Esophagus squamous epithelium (tissue), 4 donors: ENCODE results near the gene GAK.

Experiments used
- POLR2A ChIP-seq, 4 donors: fragments of 450-650 bp; IDR thresholded peaks; one replicate each; pipeline ENCODE4 v1.6.1; 2017; ENCODE audit warnings: antibody characterized with exemption in 4 of 4, mild to moderate bottlenecking in 4 of 4, moderate library complexity in 3 of 4
- TF ChIP-seq, protein P1 (sequence below), 6 experiments: fragments of 450-650 bp in 4 of 6; fragments of 200-600 bp in 2 of 6; sonication (generic) in 2 of 6; IDR thresholded peaks; one replicate each; pipeline ENCODE4 v1.5.1; 2016 to 2019; ENCODE audit warnings: antibody characterized with exemption in 6 of 6, mild to moderate bottlenecking in 4 of 6, moderate library complexity in 4 of 6

DNA sequence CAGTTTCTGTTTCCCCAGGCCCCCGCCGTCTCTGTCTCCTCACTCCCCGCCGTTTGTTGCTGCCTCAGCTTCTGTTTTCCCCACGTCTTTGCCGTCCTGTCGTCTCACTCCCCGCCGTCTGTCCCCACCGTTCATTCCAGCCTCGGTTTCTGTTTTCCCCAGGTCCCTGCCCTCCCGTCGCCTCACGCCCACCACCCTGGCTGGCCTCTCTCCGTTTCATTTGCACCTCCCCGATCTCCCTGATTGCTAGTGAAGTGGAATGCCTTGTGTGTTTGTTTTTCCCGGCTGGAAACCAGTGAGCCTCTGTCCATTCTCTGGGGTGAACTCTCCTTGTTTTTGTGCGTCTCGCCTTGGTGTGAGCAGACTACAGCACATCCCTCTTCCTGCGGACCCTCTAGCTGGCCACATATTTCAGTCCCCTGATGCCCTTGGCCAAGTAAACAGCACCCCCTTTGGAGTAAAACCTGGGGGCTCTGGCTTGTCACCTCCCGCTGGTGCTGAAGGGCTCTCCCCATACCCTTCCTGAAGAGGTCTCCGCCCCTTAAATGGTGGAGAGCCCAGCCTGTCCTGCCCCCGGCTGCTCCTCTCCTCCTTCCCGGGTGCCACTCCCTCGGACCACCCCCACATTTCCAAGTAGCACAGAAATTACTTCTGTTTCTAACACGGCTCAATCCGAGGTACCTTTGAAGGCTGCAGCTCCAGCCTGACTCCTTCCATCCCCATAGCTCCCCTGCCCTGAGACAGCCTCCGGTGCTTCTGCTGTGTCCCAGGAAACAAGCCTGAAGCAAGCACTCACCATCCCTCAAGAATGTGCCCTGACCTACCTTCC, 13.4 kb upstream of the GAK start:
- TF ChIP-seq, protein P1, sequence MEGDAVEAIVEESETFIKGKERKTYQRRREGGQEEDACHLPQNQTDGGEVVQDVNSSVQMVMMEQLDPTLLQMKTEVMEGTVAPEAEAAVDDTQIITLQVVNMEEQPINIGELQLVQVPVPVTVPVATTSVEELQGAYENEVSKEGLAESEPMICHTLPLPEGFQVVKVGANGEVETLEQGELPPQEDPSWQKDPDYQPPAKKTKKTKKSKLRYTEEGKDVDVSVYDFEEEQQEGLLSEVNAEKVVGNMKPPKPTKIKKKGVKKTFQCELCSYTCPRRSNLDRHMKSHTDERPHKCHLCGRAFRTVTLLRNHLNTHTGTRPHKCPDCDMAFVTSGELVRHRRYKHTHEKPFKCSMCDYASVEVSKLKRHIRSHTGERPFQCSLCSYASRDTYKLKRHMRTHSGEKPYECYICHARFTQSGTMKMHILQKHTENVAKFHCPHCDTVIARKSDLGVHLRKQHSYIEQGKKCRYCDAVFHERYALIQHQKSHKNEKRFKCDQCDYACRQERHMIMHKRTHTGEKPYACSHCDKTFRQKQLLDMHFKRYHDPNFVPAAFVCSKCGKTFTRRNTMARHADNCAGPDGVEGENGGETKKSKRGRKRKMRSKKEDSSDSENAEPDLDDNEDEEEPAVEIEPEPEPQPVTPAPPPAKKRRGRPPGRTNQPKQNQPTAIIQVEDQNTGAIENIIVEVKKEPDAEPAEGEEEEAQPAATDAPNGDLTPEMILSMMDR (IDR thresholded peaks at IDR 0.05), result no peak
- no peak for TF ChIP-seq POLR2A (IDR thresholded peaks at IDR 0.05)
